CD4-positive, alpha-beta memory T cell (primary cell): ENCODE results near the gene XCL1. TPM values are rescaled to one million over a fixed set of nuclear protein-coding genes. Genes with fewer than 3 reads are reported as not detected.
"Not testable (repeated sequence)": the region's sequence is repeated elsewhere in the genome, so short reads cannot be mapped to it uniquely, and the experiment has no call there.

Source experiments
- CTCF ChIA-PET: fragments of 350-600 bp; sonication (Branson Sonifier 250); formaldehyde crosslinking; loops from one replicate; lab custom pipeline; 2021; ENCODE audit warnings: inconsistent platforms; ENCODE audit not compliant: partially characterized antibody; lab: Charles Lee
- POLR2A ChIA-PET: fragments of 350-600 bp; sonication (Branson Sonifier 250); formaldehyde crosslinking; loops from one replicate; lab custom pipeline; 2021; ENCODE audit not compliant: partially characterized antibody; lab: Charles Lee
- DNase-seq, 5 donors: peaks; one replicate each; pipeline versions ENCODE4 v3.0.0 to v3.0.0-alpha.2; 2020 to 2022; ENCODE audit warnings: mixed read lengths in 1 of 5
- H3K27ac ChIP-seq: one replicate; pipeline ENCODE4 v1.7.0; 2013; ENCODE audit warnings: low read depth, low read length
- H3K27me3 ChIP-seq: 2 replicates; pipeline ENCODE4 v1.7.0; 2013; ENCODE audit warnings: mild to moderate bottlenecking, low read length, moderate library complexity; ENCODE audit not compliant: insufficient read depth
- H3K36me3 ChIP-seq: 2 replicates; pipeline ENCODE4 v1.7.0; 2013; ENCODE audit warnings: mild to moderate bottlenecking, low read length, moderate library complexity; ENCODE audit not compliant: insufficient read depth
- H3K4me1 ChIP-seq: 2 replicates; pipeline ENCODE4 v1.7.0; 2013; ENCODE audit warnings: mild to moderate bottlenecking, low read length, moderate library complexity; ENCODE audit not compliant: insufficient read depth
- H3K4me3 ChIP-seq, 2 donors: one replicate each; pipeline ENCODE4 v1.7.0; 2013; ENCODE audit warnings: low read length in 2 of 2, mild to moderate bottlenecking in 1 of 2
- H3K9me3 ChIP-seq, 2 donors: one replicate each; pipeline ENCODE4 v1.7.0; 2013; ENCODE audit warnings: low read length in 2 of 2, control low read depth in 1 of 2; ENCODE audit not compliant: control insufficient read depth in 1 of 2
- H3K27ac Mint-ChIP-seq, 7 donors: one replicate each; pipeline ENCODE4 v1.8.0; 2020 to 2021; ENCODE audit warnings: mixed read lengths in 7 of 7, mild to moderate bottlenecking in 6 of 7, inconsistent platforms in 3 of 7, moderate library complexity in 3 of 7
- H3K27me3 Mint-ChIP-seq, 2 donors: one replicate each; pipeline ENCODE4 v1.8.0; 2020 to 2021; ENCODE audit warnings: mixed read lengths in 2 of 2
- H3K36me3 Mint-ChIP-seq, 2 donors: one replicate each; pipeline ENCODE4 v1.8.0; 2020 to 2021; ENCODE audit warnings: mixed read lengths in 2 of 2, inconsistent platforms in 1 of 2, mild to moderate bottlenecking in 1 of 2
- H3K4me1 Mint-ChIP-seq, 4 donors: one replicate each; pipeline ENCODE4 v1.8.0; 2020 to 2021; ENCODE audit warnings: mixed read lengths in 4 of 4, mild to moderate bottlenecking in 1 of 4
- H3K4me3 Mint-ChIP-seq, 8 donors: one replicate each; pipeline ENCODE4 v1.8.0; 2020 to 2021; ENCODE audit warnings: mixed read lengths in 8 of 8, mild to moderate bottlenecking in 7 of 8, moderate library complexity in 6 of 8, inconsistent platforms in 3 of 8
- H3K9me3 Mint-ChIP-seq, 8 donors: one replicate each; pipeline ENCODE4 v1.8.0; 2020 to 2021; ENCODE audit warnings: mixed read lengths in 8 of 8, mild to moderate bottlenecking in 5 of 8, inconsistent platforms in 3 of 8, moderate library complexity in 1 of 8
- intact Hi-C: fragments of 100-400 bp; cut with micrococcal nuclease; formaldehyde crosslinking; loops from one replicate; pipeline ENCODE4 v1.15.1; 2023
- polyA plus RNA-seq, 2 donors: library from polyadenylated mRNA; unstranded; fragments of 300-500 nt; fragmentation: Illumina TruSeq; gene quantifications; one replicate each; pipeline ENCODE4 v1.2.3, GENCODE V29; 2021
- total RNA-seq, 2 experiments: library from RNA; stranded (reverse); gene quantifications; one replicate each; pipeline ENCODE4 v1.2.3, GENCODE V29; 2021

XCL1 gene
- total and polyA plus RNA-seq, 4 experiments from 2014 or later: 0.19 to 1.1 (median 0.60) TPM

DNA sequence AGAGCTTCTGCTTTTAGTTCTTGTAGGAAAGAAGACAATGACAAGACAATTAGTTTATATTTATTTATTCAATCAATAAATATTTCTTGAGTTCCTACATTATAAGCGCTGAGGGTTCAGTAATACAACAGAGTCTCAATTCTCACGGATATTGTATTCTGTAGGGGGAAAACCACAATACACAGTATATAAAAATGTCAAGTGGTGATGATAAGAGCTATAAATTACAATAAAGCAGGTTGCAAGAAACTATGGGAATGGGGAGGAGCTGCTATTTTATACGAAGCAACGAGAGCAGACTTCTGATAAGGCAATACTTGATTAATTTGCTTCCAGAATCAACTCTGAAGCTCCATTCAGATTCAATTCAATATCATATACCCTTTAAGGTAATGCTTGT, 10.6 kb upstream of the XCL1 start:
- intact Hi-C loops: no loop called here
- Mint-ChIP-seq H3K4me1 (no peaks in the 10 kb centered on the region), H3K9me3 (peaks cover 0 to 5% (median 2%) of the 10 kb centered on the region in 8 donors), H3K4me3 (no peak overlapping the region), H3K27ac (no peak overlapping the region), H3K36me3 (peaks cover 0 to 10% of the 10 kb centered on the region in 2 donors), H3K27me3 (peaks cover 2% of the 10 kb centered on the region in 2 donors)
- DNase-seq: no peak
- CTCF ChIA-PET: interaction anchor here (1.1 to 1.4 kb wide), 2 partner anchors 112 to 122 kb away, joined by 3 read pairs; no protein-coding TSS in a partner anchor
- Histone ChIP-seq H3K9me3 (no peaks in the 10 kb centered on the region), H3K36me3 (no peaks in the 10 kb centered on the region), H3K4me3 (no peak overlapping the region), H3K27ac (no peak overlapping the region), H3K27me3 (no peaks in the 10 kb centered on the region), H3K4me1 (no peaks in the 10 kb centered on the region)
- POLR2A ChIA-PET: interaction anchor here (0.8 kb wide), 1 partner anchor 340 kb away, joined by 3 read pairs; the partner anchor contains the start of gene SFT2D2

GRCh38 chr1:168567007-168567406, 9.4 kb upstream of the XCL1 start:
- no peaks in the 10 kb centered on the region for H3K9me3 ChIP-seq
- H3K27me3 ChIP-seq: no peaks in the 10 kb centered on the region
- H3K36me3 ChIP-seq: no peaks in the 10 kb centered on the region
- intact Hi-C loops: no loop called here
- no peak for DNase-seq
- Mint-ChIP-seq H3K4me1 (peaks cover 0 to under 1% (median 0%) of the 10 kb centered on the region in 4 donors), H3K4me3 (no peak overlapping the region), H3K9me3 (peaks cover 0 to 5% (median 2%) of the 10 kb centered on the region in 8 donors), H3K27me3 (peaks cover 2% of the 10 kb centered on the region in 2 donors), H3K36me3 (peaks cover 0 to 6% of the 10 kb centered on the region in 2 donors), H3K27ac (no peak overlapping the region)
- no peak overlapping the region for H3K27ac ChIP-seq
- ChIA-PET CTCF (interaction anchor here (1.1 kb wide), 1 partner anchor 128 kb away, joined by 3 read pairs; no protein-coding TSS in a partner anchor), POLR2A (no interaction called here)
- no peaks in the 10 kb centered on the region for H3K4me1 ChIP-seq
- no peak overlapping the region for H3K4me3 ChIP-seq

- no peak overlapping the region for H3K27ac Mint-ChIP-seq
- DNase-seq: no peak
- H3K27me3 ChIP-seq: no peaks in the 10 kb centered on the region
- ChIA-PET CTCF (no interaction called here), POLR2A (no interaction called here)
- H3K4me3 Mint-ChIP-seq: no peak overlapping the region
- no peaks in the 10 kb centered on the region for H3K36me3 ChIP-seq
- peaks cover 2% of the 10 kb centered on the region in 2 donors for H3K27me3 Mint-ChIP-seq
- H3K4me1 Mint-ChIP-seq: peaks cover 0 to 5% (median 2%) of the 10 kb centered on the region in 4 donors
- peaks cover 0 to 5% of the 10 kb centered on the region in 2 donors for H3K36me3 Mint-ChIP-seq
- intact Hi-C loops: no loop called here
- H3K27ac ChIP-seq: no peak overlapping the region
- H3K9me3 Mint-ChIP-seq: peaks cover 0 to 5% (median 2%) of the 10 kb centered on the region in 8 donors
- H3K4me3 ChIP-seq: no peak overlapping the region
- no peaks in the 10 kb centered on the region for H3K9me3 ChIP-seq
- no peaks in the 10 kb centered on the region for H3K4me1 ChIP-seq
Measured at GRCh38 chr1:168567568-168567967, 8.8 kb upstream of the XCL1 start.

DNA sequence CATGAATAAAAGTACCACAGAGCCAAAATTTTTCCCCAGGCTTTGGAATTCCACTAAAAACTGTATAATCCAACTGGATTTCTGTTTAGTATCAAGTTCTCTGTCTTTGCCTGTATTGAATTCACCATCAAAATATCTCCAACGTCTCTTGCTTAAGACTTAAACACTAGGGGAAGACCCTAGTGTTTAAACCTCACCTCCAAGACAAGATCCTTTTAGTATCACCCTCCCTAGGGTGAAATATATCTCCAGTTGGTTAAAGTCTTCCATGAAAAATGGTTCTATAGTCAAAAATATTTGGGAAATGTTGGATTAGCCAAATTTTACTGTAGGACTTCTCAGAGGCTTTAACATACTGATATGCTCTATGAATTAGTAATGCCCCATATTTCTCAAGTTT, 8.1 kb upstream of the XCL1 start:
- Histone ChIP-seq H3K27me3 (no peaks in the 10 kb centered on the region), H3K4me1 (no peaks in the 10 kb centered on the region), H3K4me3 (no peak overlapping the region), H3K27ac (no peak overlapping the region), H3K9me3 (no peaks in the 10 kb centered on the region), H3K36me3 (no peaks in the 10 kb centered on the region)
- Mint-ChIP-seq H3K36me3 (no peaks in the 10 kb centered on the region), H3K4me3 (no peak overlapping the region), H3K4me1 (peaks cover 0 to 7% (median 2%) of the 10 kb centered on the region in 4 donors), H3K27me3 (peaks cover 1 to 2% of the 10 kb centered on the region in 2 donors), H3K27ac (no peak overlapping the region), H3K9me3 (peaks cover 0 to 4% (median under 1%) of the 10 kb centered on the region in 8 donors)
- CTCF ChIA-PET: interaction anchor here (0.9 to 1.5 kb wide), 5 partner anchors 10 to 226 kb away, joined by 3 to 10 read pairs (median 3); no protein-coding TSS in a partner anchor
- no peak for DNase-seq
- POLR2A ChIA-PET: interaction anchor here (1.2 kb wide), 1 partner anchor 225 kb away, joined by 3 read pairs; no protein-coding TSS in a partner anchor
- intact Hi-C loops: no loop called here

GRCh38 chr1:168570652-168571051, 5.8 kb upstream of the XCL1 start:
- Mint-ChIP-seq H3K27me3 (peaks cover 0 to 2% of the 10 kb centered on the region in 2 donors), H3K9me3 (no peaks in the 10 kb centered on the region), H3K27ac (no peak overlapping the region), H3K36me3 (no peaks in the 10 kb centered on the region), H3K4me3 (no peak overlapping the region), H3K4me1 (peaks cover 5 to 14% (median 10%) of the 10 kb centered on the region in 4 donors)
- DNase-seq: no peak
- H3K9me3 ChIP-seq: no peaks in the 10 kb centered on the region
- no peak overlapping the region for H3K4me3 ChIP-seq
- CTCF ChIA-PET: interaction anchor here (1.7 kb wide), 1 partner anchor 228 kb away, joined by 7 read pairs; no protein-coding TSS in a partner anchor
- intact Hi-C loops: loop anchor here (5.0 kb wide), 1 partner anchor 38 kb away; no protein-coding TSS in a partner anchor
- POLR2A ChIA-PET: interaction anchor here (1.4 to 1.6 kb wide), 2 partner anchors 35 to 131 kb away, joined by 3 to 6 read pairs; no protein-coding TSS in a partner anchor
- H3K27ac ChIP-seq: no peak overlapping the region
- H3K4me1 ChIP-seq: no peaks in the 10 kb centered on the region
- H3K27me3 ChIP-seq: no peaks in the 10 kb centered on the region
- H3K36me3 ChIP-seq: no peaks in the 10 kb centered on the region

- Histone ChIP-seq H3K36me3 (no peaks in the 10 kb centered on the region), H3K9me3 (no peaks in the 10 kb centered on the region), H3K4me1 (no peaks in the 10 kb centered on the region), H3K27ac (no peak overlapping the region), H3K4me3 (no peak overlapping the region), H3K27me3 (no peaks in the 10 kb centered on the region)
- no peaks in the 10 kb centered on the region for H3K9me3 Mint-ChIP-seq
- peaks cover 0 to 2% of the 10 kb centered on the region in 2 donors for H3K27me3 Mint-ChIP-seq
- POLR2A ChIA-PET: no interaction called here
- no peaks in the 10 kb centered on the region for H3K36me3 Mint-ChIP-seq
- intact Hi-C loops: loop anchor here (5.0 kb wide), 1 partner anchor 40 kb away; no protein-coding TSS in a partner anchor
- H3K4me1 Mint-ChIP-seq: peaks cover 8 to 17% (median 14%) of the 10 kb centered on the region in 4 donors
- no peak for DNase-seq
- no peak overlapping the region for H3K4me3 Mint-ChIP-seq
- CTCF ChIA-PET: interaction anchor here (0.7 to 1.0 kb wide), 4 partner anchors 102 to 229 kb away, joined by 3 to 5 read pairs (median 3); no protein-coding TSS in a partner anchor
- H3K27ac Mint-ChIP-seq: no peak overlapping the region
Measured at GRCh38 chr1:168572633-168573032, 3.8 kb upstream of the XCL1 start.

DNA sequence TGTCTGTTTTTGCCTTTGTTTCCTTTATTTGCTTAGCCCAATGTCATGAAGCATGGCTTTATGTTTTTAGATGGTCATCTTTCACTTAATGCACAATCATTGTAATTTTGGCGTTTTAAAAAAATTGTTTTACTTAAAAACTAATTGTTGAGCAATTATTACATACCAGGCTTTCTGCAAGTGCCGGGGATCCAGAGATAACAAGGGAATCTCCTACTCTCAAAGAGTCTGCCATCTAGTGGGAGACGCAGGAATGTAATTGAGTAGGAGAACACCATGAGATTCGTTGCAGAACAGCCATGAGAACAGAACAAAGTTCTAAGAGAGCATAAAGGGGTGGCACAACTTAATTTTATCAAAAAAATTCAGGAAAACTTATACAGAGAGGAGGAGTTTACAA, 2.2 kb upstream of the XCL1 start:
- H3K36me3 ChIP-seq, H3K9me3 Mint-ChIP-seq, H3K4me1 ChIP-seq, H3K4me3 ChIP-seq, H3K27ac ChIP-seq, H3K36me3 Mint-ChIP-seq, H3K4me3 Mint-ChIP-seq, H3K27ac Mint-ChIP-seq, H3K9me3 ChIP-seq, H3K27me3 Mint-ChIP-seq, H3K27me3 ChIP-seq, POLR2A ChIA-PET: not testable (repeated sequence)
- peaks cover 8 to 20% (median 16%) of the 10 kb centered on the region in 4 donors for H3K4me1 Mint-ChIP-seq
- intact Hi-C loops: loop anchor here (1.0 to 5.0 kb wide), 2 partner anchors 42 to 135 kb away; no protein-coding TSS in a partner anchor
- DNase-seq: peak in 4 of 5 donors; percentile 19 to 41 (median 36)
- CTCF ChIA-PET: interaction anchor here (1.0 kb wide), 1 partner anchor 135 kb away, joined by 5 read pairs; no protein-coding TSS in a partner anchor
